Inferior parietal cortex (tissue), 1 donor: Measurements from ENCODE around the gene RNF182.
"Not testable (repeated sequence)": the region's sequence is repeated elsewhere in the genome, so short reads cannot be mapped to it uniquely, and the experiment has no call there.

ENCODE experiments used
- DNase-seq: peaks from one replicate; pipeline ENCODE4 v3.0.0-alpha.2; 2016; ENCODE audit errors: extremely low spot score

Gene RNF182

GRCh38 chr6:13924949-13925881 lies at the start of gene RNF182:
TSS of gene RNF182 (plus strand) at chr6:13924952. CDS start at chr6:13977120, 52,168 bp downstream.
- no peak for DNase-seq

GRCh38 chr6:13877051-13877450 lies 47.7 kb upstream of the RNF182 start:
- DNase-seq = no peak

GRCh38 chr6:13880061-13880663 lies 44.6 kb upstream of the RNF182 start:
- DNase-seq = not testable (repeated sequence)

GRCh38 chr6:13881621-13882165 lies 43.1 kb upstream of the RNF182 start:
- DNase-seq = no peak

GRCh38 chr6:13883966-13884365 lies 40.8 kb upstream of the RNF182 start:
- no peak for DNase-seq

GRCh38 chr6:13884397-13884796 lies 40.4 kb upstream of the RNF182 start:
- DNase-seq = no peak

GRCh38 chr6:13885601-13886000 lies 39.2 kb upstream of the RNF182 start:
- DNase-seq = no peak

- no peak for DNase-seq
These were observed 37.8 kb upstream of the RNF182 start for GRCh38 chr6:13886949-13887348.

GRCh38 chr6:13892017-13892645 lies 32.6 kb upstream of the RNF182 start:
- DNase-seq = no peak

- no peak for DNase-seq
These were observed 21.8 kb upstream of the RNF182 start for GRCh38 chr6:13902922-13903321.

GRCh38 chr6:13903364-13903763 lies 21.4 kb upstream of the RNF182 start:
- DNase-seq = no peak

- no peak for DNase-seq
These were observed 17.8 kb upstream of the RNF182 start for GRCh38 chr6:13907001-13907350.

- no peak for DNase-seq
These were observed 17.0 kb upstream of the RNF182 start for GRCh38 chr6:13907614-13908215.

GRCh38 chr6:13908955-13909381 lies 15.8 kb upstream of the RNF182 start:
- peak; percentile 83 for DNase-seq

GRCh38 chr6:13910443-13910842 lies 14.3 kb upstream of the RNF182 start:
- DNase-seq = no peak

- no peak for DNase-seq
These were observed 13.4 kb upstream of the RNF182 start for GRCh38 chr6:13911337-13911736.

- no peak for DNase-seq
These were observed 11.3 kb upstream of the RNF182 start for GRCh38 chr6:13913226-13914001.

- DNase-seq = no peak
These were observed 10.4 kb upstream of the RNF182 start for GRCh38 chr6:13914351-13914750.

GRCh38 chr6:13915561-13916229 lies 9.1 kb upstream of the RNF182 start:
- DNase-seq = no peak

- no peak for DNase-seq
These were observed 8.4 kb upstream of the RNF182 start for GRCh38 chr6:13916230-13916944.
